ENCODE results near the gene CXCL14.

The CXCL14 gene

DNA sequence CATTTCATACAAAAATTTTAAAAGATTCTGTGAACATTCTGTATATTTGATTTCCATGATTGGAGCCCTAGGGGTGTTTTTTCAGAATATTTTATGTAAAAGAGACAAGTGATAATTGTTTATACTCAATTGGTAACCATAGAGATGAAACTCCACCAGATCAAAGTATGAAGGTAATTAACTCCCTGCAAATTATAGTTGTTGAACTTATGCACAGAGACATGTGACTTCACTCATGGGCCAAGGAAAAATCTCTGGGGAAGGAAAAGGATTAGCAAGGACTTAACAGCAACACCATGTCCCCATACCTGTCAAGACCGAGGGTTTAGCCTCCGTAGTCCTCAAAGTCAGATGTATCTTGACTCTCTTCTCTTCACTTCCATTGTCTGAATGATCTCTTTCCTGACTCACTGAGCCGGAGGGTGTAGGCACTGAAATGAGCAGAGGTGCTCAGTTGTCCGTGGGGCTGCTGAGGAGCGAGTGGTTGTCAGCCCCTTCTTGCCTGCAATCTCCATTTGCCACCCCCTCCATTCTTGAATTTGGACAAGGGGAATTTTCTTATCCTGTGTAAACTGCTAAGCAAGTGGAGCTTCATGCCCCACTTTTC is 17.5 kb upstream of the CXCL14 start:
- no peak for DNase-seq

- no peak for DNase-seq
Observed at GRCh38 chr5:135594416-135594960, 15.7 kb upstream of the CXCL14 start.

DNA sequence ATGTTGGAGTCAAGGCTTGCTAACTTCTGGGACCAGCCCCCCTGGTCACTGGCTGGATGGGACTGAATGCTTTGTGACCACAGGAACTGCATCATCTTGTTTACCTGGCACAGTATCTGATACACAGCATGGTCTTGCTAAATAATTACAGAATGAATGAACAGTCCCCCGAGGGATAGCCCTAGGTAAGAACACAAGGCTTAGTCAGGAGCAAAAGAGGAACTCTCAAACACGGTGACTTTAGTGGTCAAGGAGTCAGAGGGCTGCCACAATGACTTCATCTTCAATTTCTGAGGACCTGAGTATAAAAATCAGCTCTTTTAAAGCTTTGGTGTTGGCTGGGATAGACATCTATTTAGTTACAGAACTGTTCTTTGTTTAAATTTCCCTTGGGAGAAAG is 15.1 kb upstream of the CXCL14 start:
- no peak for DNase-seq

GRCh38 chr5:135593141-135593540 is 14.3 kb upstream of the CXCL14 start:
- DNase-seq: no peak

DNA sequence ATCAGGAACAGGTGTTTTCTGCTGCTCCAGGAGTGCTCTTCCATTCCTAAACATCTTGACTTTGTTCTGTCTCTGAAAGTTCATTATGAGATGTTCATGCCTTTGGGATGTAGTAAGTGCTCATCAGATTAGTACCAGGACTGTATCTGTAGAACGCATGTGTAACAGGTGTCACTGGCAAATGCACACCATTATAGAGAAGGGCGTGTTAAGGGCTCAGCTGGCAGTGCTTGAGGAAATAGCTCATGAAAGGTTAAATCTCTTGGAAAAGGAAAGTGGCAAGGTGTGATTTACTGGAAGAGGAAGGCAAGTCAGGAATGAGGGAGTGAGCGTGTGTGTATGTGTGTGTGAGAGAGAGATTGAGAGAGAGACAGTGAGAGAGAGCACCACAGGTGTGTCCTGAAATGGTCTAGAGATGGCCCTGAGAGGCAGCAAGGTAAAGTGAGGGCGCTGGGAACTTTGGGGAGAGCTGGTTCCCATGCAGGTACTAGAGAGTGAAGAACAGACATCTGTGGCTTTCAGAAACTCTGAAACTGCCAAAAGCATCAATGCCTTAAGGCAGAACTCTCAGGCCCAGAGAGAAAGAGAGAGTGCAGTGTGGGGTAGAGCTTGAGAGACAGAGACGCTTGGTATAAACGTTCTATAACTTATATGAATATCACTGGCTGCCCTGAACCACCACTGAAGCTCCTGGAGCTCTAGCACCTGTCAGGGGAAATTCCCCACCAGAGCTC is 13.7 kb upstream of the CXCL14 start:
- DNase-seq: no peak

- no peak for DNase-seq
Observed at GRCh38 chr5:135591277-135591676, 12.5 kb upstream of the CXCL14 start.

DNA sequence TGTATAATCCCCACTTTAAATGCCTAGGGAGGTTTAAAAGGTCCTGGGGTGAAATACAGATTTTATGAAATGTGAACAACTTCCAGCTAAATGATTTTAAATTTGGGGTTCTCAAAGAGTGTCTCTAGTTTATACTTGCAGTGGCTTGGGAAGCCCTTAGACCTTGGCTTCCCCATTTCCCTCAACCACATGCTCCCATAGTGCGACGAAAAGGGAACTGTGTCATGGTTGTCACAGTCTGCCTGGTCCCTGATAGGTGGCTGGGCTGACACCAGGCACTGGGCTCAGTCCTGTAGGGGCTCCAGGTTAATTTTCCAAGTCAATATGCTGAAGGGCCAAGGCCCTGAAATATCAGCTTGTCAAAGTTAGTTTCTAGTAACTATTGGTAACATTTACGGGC is 10.4 kb upstream of the CXCL14 start:
- no peak for DNase-seq

DNA sequence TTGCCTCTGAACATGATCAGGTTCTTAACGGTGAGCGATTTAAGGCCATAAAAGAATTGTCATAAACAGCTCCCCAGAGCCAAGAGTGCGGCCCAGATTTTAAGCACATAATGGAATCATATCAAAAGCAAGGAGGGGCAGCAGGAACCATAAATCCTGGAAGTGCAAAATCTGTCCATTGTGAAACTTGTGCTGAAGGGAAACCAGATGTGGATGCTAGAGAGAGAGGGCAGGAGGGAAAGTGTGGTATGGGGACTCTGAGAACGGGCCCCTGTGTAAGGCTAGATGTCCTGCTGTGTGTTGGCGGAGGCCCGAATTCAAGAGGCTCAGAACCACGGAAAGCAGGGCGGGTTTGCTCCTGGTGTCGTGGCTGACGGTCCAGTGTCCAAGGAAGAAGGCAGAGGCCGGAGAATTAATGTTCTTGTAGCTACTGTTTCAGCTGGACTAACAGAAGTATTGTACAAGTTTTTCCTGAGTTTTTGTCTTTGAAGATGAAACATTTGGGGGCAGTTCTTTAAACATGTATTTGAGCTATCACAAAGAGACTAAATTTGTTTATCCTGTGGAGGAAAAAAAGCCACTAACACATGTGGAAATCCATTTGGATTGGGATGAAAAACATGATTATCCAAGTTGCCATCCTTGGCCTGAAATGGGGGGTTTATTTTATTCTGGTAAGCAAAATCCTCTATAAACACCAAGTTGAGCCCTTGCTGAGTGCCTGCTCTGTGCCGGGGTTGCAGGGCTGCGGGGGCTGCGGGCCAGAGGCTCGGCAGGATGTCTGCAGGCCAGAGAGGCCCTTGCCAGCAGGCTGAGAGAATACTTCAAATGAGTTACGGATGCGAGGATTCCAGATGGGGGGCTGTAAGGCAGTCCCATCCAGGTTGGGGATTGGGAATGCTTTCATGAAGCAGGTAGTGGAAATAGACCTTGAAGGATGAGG is 9.2 kb upstream of the CXCL14 start:
- DNase-seq: no peak

DNA sequence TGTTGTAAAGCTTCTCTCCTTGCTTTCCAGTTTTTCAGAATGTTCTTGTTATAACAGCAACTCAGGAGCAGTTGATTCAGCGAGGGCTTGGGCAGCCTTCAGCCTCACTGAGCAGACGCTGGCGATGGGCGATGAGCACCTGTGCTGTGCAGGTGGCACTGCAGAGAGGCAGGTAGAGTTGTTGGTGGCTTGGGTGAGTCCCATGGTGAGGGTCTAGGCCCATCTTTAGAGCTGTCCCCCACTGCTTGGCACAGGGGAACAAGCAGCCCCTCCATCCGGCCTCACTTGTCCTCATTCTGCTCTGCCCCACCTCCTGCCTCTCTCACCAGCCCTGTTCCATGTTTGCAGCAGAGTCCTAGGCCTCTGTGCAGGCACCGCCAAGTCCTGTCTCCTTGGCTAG is 6.1 kb upstream of the CXCL14 start:
- no peak for DNase-seq

DNA sequence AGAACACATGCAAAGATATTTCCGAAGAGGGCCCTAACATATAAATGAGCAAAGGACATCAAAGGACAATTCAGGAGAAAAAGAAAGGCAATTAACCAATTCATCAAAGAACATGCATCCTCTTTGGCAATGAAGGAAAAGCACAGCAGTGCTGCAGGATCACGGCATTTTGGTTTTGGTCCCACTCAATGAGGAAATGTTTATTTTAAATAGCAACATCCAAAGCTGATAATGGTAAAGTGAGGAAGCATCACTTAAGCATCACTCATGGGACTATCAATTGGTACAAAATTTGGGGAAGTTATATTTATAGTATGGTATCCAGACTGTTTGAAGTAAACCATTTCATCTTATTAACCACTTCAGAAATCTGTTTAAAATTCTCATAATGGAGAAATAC is 5.5 kb upstream of the CXCL14 start:
- DNase-seq: no peak

- no peak for DNase-seq
Observed at GRCh38 chr5:135582099-135582781, 3.4 kb upstream of the CXCL14 start.

DNA sequence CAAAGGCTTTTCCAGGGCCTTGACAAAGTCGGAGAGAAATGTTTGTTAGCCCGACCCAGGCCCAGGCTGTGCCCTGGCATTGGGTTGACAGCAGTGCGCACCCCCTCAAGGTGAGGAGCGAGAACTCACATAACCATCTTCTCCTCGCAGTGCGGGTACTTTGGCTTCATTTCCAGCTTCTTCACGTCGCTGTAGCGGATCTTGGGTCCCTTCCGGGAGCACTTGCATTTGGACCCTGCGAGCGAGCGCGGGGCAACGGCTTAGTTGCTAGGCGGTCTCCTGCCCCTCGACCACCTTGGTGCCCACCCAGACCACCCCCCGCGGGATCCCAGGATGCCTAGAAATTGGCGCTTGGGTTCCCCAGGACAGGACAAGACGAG is 496 bp downstream of the CXCL14 start:
- no peak for DNase-seq

DNA sequence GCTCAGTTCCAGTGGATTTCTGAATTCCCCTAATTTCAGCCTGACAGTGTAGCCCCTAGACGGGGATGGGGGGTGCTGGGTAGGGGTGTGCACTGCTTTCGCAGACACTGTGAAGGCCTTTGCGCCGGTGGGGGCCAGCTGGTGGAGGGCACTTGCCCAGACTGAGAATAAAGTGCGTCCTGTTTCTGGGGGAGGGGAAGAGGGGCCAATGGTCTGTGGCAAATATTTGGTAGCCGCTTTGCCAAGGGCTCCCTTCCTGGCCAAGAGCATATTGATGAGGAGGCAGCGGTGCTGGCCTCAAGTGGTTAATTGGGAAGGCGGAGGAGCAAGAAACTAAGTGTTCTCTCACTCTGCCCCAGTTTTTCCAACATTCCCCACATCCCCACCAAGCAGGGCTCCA is 1.4 kb downstream of the CXCL14 start:
- no peak for DNase-seq

DNA sequence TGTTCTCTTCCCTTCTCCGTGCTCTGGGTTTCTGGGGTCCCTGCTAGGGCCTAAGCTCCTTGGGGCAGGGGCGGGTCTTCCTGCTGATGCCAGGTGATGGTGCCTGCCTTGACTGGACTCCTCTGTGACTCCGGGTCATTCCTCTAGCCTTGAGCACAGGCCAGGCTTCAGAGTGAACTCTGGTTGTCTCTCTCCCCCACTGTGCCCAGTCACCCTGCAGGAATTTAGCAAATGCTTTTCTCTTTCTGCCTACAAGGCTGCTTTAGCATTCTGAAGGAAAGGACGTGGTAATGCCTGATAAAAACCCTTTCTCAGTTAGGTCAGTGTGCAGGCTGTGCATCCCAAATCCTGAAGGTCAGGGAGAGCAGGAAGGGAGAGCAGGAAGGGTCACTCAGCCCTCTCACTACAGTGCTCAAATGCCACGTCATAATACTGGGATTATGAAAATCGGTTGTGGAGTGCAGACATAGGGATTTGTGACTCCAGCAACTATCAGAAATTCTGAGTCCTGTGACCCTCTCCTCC is 2.7 kb downstream of the CXCL14 start:
- no peak for DNase-seq

DNA sequence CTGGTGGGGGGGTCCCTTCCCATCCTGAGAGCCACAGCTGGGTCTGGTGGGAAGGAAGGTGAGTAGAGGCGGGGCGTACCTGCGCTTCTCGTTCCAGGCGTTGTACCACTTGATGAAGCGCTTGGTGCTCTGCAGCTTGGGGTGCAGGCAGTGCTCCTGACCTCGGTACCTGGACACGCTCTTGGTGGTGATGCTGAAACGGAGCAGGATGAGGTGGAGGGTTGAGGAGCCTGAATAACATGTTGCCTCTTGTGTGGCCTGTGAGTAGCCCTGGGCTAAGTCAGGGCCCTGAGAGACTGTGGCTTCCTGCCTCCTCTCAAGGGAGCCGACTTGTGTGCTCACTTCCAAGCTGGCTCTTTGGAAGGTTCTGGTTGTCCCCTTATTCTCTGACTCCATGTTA is 4.3 kb downstream of the CXCL14 start:
- no peak for DNase-seq

GRCh38 chr5:135571902-135572301 is 6.9 kb downstream of the CXCL14 start:
- no peak for DNase-seq

- DNase-seq: no peak
Observed at GRCh38 chr5:135571066-135571609, 7.7 kb downstream of the CXCL14 start.

DNA sequence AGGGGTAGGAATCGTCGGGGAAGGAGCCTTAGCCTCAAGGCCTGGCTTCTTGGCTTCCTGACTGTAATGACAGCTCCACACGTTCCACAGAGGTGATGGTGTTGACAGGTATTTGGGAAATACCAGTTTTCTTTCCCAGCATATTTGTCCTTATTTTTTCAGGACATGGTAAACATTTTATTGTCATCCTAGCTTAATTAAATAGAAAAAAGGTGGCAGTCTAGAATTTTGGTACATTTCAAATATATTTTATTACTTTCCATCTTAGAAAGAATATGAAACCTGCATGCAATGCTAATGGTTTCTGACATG is 8.4 kb downstream of the CXCL14 start:
- DNase-seq: no peak

GRCh38 chr5:135569755-135570452 is 8.9 kb downstream of the CXCL14 start:
- DNase-seq: no peak

DNA sequence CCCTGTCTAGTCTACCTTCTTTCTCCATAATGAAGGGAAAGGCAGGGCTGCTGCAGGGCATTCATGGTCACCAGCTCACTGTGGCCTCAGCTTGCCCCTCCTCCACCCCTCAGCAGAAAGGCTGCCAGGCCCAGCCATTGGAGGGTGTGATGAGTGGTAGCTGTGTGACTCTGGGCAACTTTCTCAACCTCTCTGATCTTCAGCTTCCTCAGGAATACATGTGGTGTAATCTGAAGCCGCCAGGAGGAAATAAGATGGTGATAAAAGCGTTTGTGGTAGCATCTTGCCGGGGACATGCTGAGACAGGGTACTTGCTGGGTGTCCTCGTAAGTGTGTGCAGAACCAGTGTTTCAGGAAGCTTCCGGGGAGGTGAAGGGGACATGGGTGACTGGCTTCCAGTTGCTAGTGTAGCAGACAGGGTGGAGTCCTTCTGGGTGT is 9.8 kb downstream of the CXCL14 start:
- DNase-seq: no peak

GRCh38 chr5:135568246-135568645 is 10.5 kb downstream of the CXCL14 start:
- DNase-seq: no peak

DNA sequence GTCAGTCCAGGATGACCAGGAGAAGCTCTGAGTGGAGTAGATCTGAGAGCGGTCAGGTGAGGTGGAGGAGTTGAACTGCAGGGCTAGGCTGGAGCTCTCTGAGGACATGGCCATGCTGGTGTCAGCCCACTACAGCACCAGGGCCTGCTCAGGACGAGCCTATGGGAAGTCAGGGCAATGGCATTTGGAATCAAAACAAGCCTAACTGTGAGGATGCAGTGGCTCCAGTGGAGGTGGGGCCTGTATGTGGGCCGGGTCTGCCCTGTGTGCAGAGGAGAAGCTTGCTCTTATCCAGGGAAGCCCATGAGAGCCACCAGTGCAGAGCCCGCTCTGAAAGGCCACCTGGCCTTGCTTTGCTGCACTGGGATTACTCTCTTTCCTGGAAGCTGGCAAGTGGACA is 11.1 kb downstream of the CXCL14 start:
- no peak for DNase-seq
